GM12878 (cell line): ENCODE results near the gene NTSR1. TPM values are rescaled to one million over a fixed set of nuclear protein-coding genes. Genes with fewer than 3 reads are reported as not detected.
A peak's percentile ranks its signal among the peaks of the same experiment; 100 is the strongest.

ENCODE experiments used
- ATAC-seq: fragments of 200-7000 bp; cut with Tn5 transposase; 3 replicates; pipeline ENCODE4 v1.9.1; 2020; ENCODE audit warnings: mild to moderate bottlenecking, moderate library complexity
- Bru-seq: library from RNA; stranded (reverse); fragments of 400-500 nt; gene quantifications from one replicate; lab custom pipeline; 2021; lab: Mats Ljungman, UMichigan
- BruChase-seq, 2 experiments: library from RNA; stranded (reverse); fragments of 400-500 nt; gene quantifications; one replicate each; lab custom pipeline; 2021; lab: Mats Ljungman, UMichigan
- BruUV-seq: library from RNA; stranded (reverse); fragments of 400-500 nt; replicated peaks from 2 replicates; lab custom pipeline; 2021; lab: Mats Ljungman, UMichigan
- CTCF ChIA-PET: fragments of 300-600 bp; sonication (Branson Sonifier 250); formaldehyde crosslinking; extraction: SDS; loops from one replicate; lab custom pipeline; 2021; ENCODE audit warnings: inconsistent platforms; lab: Yijun Ruan, JAX
- POLR2A ChIA-PET: fragments of 350-600 bp; formaldehyde crosslinking; extraction: SDS; loops from one replicate; lab custom pipeline; 2021; ENCODE audit warnings: inconsistent platforms; lab: Charles Lee
- RAD21 ChIA-PET: fragments of 300-600 bp; sonication (Branson Sonifier 250); formaldehyde crosslinking; loops from one replicate; lab custom pipeline; 2023; ENCODE audit warnings: antibody characterized with exemption; ENCODE audit not compliant: unreplicated experiment; lab: Charles Lee
- SMC1A ChIA-PET: fragments of 300-600 bp; sonication (Branson Sonifier 250); formaldehyde crosslinking; loops from one replicate; lab custom pipeline; 2023; ENCODE audit not compliant: unreplicated experiment, uncharacterized antibody; lab: Charles Lee
- DNase-seq: peaks from one replicate; pipeline ENCODE4 v3.0.0-alpha.2; 2011; ENCODE audit warnings: low read depth, low spot score
- FAIRE-seq: peaks from 3 replicates; lab custom pipeline; 2011; peaks lifted over from hg19 to GRCh38; lab: Jason Lieb, UNC
- H2AFZ ChIP-seq: 2 replicates; pipeline ENCODE4 v1.6.0; 2011; ENCODE audit warnings: low read depth, low read length, control low read depth; ENCODE audit not compliant: control insufficient read depth
- H3K27ac ChIP-seq: 2 replicates; pipeline ENCODE4 v1.5.1; 2011; ENCODE audit warnings: control low read depth; ENCODE audit not compliant: control insufficient read depth, insufficient read depth
- H3K27me3 ChIP-seq, 2 experiments: replicated peaks in 1 of 2; 2 replicates each; pipeline versions ENCODE4 v1.6.0 to v1.6.1; 2011; ENCODE audit warnings: low read length in 1 of 2; ENCODE audit not compliant: control insufficient read depth in 2 of 2, insufficient read depth in 2 of 2
- H3K36me3 ChIP-seq, 2 experiments: 2 replicates each; pipeline ENCODE4 v1.5.1; 2011; ENCODE audit warnings: low read length in 1 of 2; ENCODE audit not compliant: control insufficient read depth in 2 of 2, insufficient read depth in 2 of 2
- H3K4me1 ChIP-seq: 2 replicates; pipeline ENCODE4 v1.6.1; 2011; ENCODE audit warnings: mild to moderate bottlenecking, low read length, moderate library complexity, mixed read lengths; ENCODE audit not compliant: control insufficient read depth, insufficient read depth
- H3K4me2 ChIP-seq: 2 replicates; pipeline ENCODE4 v1.6.0; 2011; ENCODE audit warnings: control low read depth; ENCODE audit not compliant: control insufficient read depth, insufficient read depth
- H3K4me3 ChIP-seq: fragments of 200-600 bp; sonication (generic); 2 replicates; pipeline ENCODE4 v1.5.1; 2016
- H3K79me2 ChIP-seq: 2 replicates; pipeline ENCODE4 v1.6.0; 2011; ENCODE audit warnings: low read length; ENCODE audit not compliant: control insufficient read depth, insufficient read depth
- H3K9ac ChIP-seq: 2 replicates; pipeline ENCODE4 v1.8.0; 2011; ENCODE audit warnings: low read length, control low read depth, mixed read lengths; ENCODE audit not compliant: control insufficient read depth, insufficient read depth
- H3K9me3 ChIP-seq: replicated peaks from 3 replicates; pipeline ENCODE4 v1.5.1; 2011; ENCODE audit warnings: mild to moderate bottlenecking, low read length; ENCODE audit not compliant: control insufficient read depth, insufficient read depth
- H4K20me1 ChIP-seq: 2 replicates; pipeline ENCODE4 v1.6.0; 2011; ENCODE audit not compliant: control insufficient read depth, insufficient read depth
- ESRRA ChIP-seq: IDR thresholded peaks from 2 replicates; pipeline ENCODE4 v1.6.1; 2012; ENCODE audit warnings: mild to moderate bottlenecking, low read length, improper control_type of control experiment
- NFIC ChIP-seq: IDR thresholded peaks from 2 replicates; pipeline ENCODE4 v1.6.1; 2012; ENCODE audit warnings: low read depth, mild to moderate bottlenecking, inconsistent platforms, low read length, moderate library complexity
- USF2 ChIP-seq: IDR thresholded peaks from 2 replicates; pipeline ENCODE4 v1.6.1; 2011; ENCODE audit warnings: low read depth, low read length, improper control_type of control experiment, borderline replicate concordance
- WRNIP1 ChIP-seq: IDR thresholded peaks from 2 replicates; pipeline ENCODE4 v1.6.1; 2011; ENCODE audit warnings: low read depth, low read length, improper control_type of control experiment, borderline replicate concordance
- WGBS: methylation state at CpG from one replicate; pipeline ENCODE4 v1.1.6; 2016; ENCODE audit warnings: low lambda C conversion rate; ENCODE audit not compliant: insufficient replicate concordance, insufficient coverage; ENCODE audit errors: missing lambda C conversion rate; 5-methylcytosine and 5-hydroxymethylcytosine counted together
- in situ Hi-C: fragments of 300-500 bp; cut with MboI; formaldehyde crosslinking; loops from 9 replicates; pipeline ENCODE4 v1.14.3; 2018; ENCODE audit warnings: mixed read lengths
- intact Hi-C: fragments of 100-400 bp; cut with micrococcal nuclease; formaldehyde crosslinking; loops from one replicate; pipeline ENCODE4 v1.14.2; 2022; ENCODE audit not compliant: unreplicated experiment
- long read RNA-seq, 2 experiments: library from polyadenylated mRNA; unstranded; transcript quantifications; one replicate each; pipeline ENCODE4 v2.0.0, GENCODE V29; 2019 to 2020
- polyA minus RNA-seq, 3 experiments: library from RNA; depleted of rRNA, polyadenylated mRNA; stranded (reverse); fragments of >200 nt; gene quantifications; 2 replicates each; pipeline ENCODE4 v1.2.3, GENCODE V29; 2011
- polyA plus RNA-seq, 11 experiments: library from polyadenylated mRNA; depleted of rRNA in 4 of 11; unstranded in 6 of 11; stranded (reverse) in 5 of 11; fragments of >200 nt; fragmentation: Nextera tagmentation in 4 of 11; fragmentation: Illumina TruSeq in 1 of 11; extraction: Ambion mirVana in 4 of 11; extraction: Trizol in 1 of 11; gene quantifications; 1 replicate in 1 of 11; 2 replicates in 10 of 11; pipeline versions ENCODE4 v1.2.1 to v1.2.3, GENCODE V29; 2011 to 2016; ENCODE audit warnings: inconsistent platforms in 2 of 11, missing spikeins in 2 of 11, low read depth in 1 of 11
- total RNA-seq, 4 experiments: library from RNA; depleted of rRNA in 3 of 4; stranded (reverse); fragments of >200 nt in 3 of 4; fragmentation: Illumina TruSeq in 1 of 4; extraction: Trizol in 1 of 4; gene quantifications; 2 replicates each; pipeline versions ENCODE4 v1.2.1 to v1.2.3, GENCODE V29; 2013 to 2021

NTSR1 gene
- not detected in 2 replicates for total RNA-seq (2013; cell fraction: nucleolus; rRNA removed)
- not detected in 2 replicates for total RNA-seq (2014; rRNA removed)
- not detected in 2 replicates for total RNA-seq (2014; rRNA removed; fragmentation: Illumina TruSeq; extraction: Trizol)
- 0.05 TPM in 1 of 2 replicates, not detected in the other for total RNA-seq (2021)
- polyA plus RNA-seq (2011; ENCODE audit: low read depth), result not detected
- polyA plus RNA-seq (2011; rRNA removed), result not detected in 2 replicates
- not detected in 2 replicates for polyA plus RNA-seq (2011; cell fraction: cytosol; rRNA removed)
- polyA plus RNA-seq (2011; cell fraction: nucleus; rRNA removed), result not detected in 2 replicates
- 0.03 TPM in 1 of 2 replicates, not detected in the other for polyA plus RNA-seq (2012)
- polyA plus RNA-seq (2014; fragmentation: Illumina TruSeq; extraction: Trizol), result not detected in 2 replicates
- not detected for polyA plus RNA-seq (2014; fragmentation: Nextera tagmentation; extraction: Ambion mirVana)
- polyA plus RNA-seq (2014; rRNA removed), result not detected in 2 replicates
- not detected for polyA plus RNA-seq (2016; fragmentation: Nextera tagmentation; extraction: Ambion mirVana)
- not detected in 2 replicates for polyA minus RNA-seq (2011; rRNA and poly(A)+ RNA removed)
- not detected in 2 replicates for polyA minus RNA-seq (2011; cell fraction: cytosol; rRNA and poly(A)+ RNA removed)
- not detected in 2 replicates for polyA minus RNA-seq (2011; cell fraction: nucleus; rRNA and poly(A)+ RNA removed)
- not detected for Bru-seq, nascent RNA
- percentile 2 among the genes with signal in this experiment for BruChase-seq, experiment 1, labeled RNA remaining after a 6-hour chase
- BruChase-seq, experiment 2, labeled RNA remaining after a 2-hour chase, result percentile 5 among the genes with signal in this experiment
- long read RNA-seq, experiment 1, result 0 reads
- long read RNA-seq, experiment 2, result 0 reads

- Histone ChIP-seq H3K9me3 (no peaks in the 10 kb centered on the region), H4K20me1 (no peaks in the 10 kb centered on the region), H3K4me1 (no peaks in the 10 kb centered on the region), H3K79me2 (no peaks in the 10 kb centered on the region), H2AFZ (no peak within 1 kb of the TSS), H3K4me2 (no peak within 1 kb of the TSS), H3K4me3 (no peak within 1 kb of the TSS), H3K36me3 (no peaks in the 10 kb centered on the region), H3K27me3 (peaks cover 0 to 5% of the 10 kb centered on the region in 2 experiments; a peak in 3 of 4 replicates), H3K27ac (no peak within 1 kb of the TSS), H3K9ac (no peak within 1 kb of the TSS)
- ChIA-PET CTCF (no interaction called here), POLR2A (no interaction called here), SMC1A (no interaction called here), RAD21 (no interaction called here)
- DNase-seq, result no peak
- BruUV-seq, result no TSS peak
- WGBS, result 42% methylated on average over 83 of the region's 124 CpGs
- intact Hi-C loops (no loop called here), in situ Hi-C loops (no loop called here)
- no peak for ATAC-seq
- no peak for TF ChIP-seq USF2
- TF ChIP-seq WRNIP1, result no peak
- no peak for TF ChIP-seq ESRRA
- TF ChIP-seq NFIC, result no peak
- no peak for FAIRE-seq
Observed at GRCh38 chr20:62708591-62709536, at the start of gene NTSR1. NTSR1 (plus strand) TSS chr20:62708836; CDS start chr20:62709208, 372 bp downstream.
